GM10266 (cell line): ENCODE data around the gene C10orf105.
A peak's percentile ranks its signal among the peaks of the same experiment; 100 is the strongest.

Experiments used
- DNase-seq: peaks from one replicate; pipeline ENCODE4 v3.0.0; 2012; ENCODE audit errors: extremely low spot score
- CTCF ChIP-seq: IDR thresholded peaks from 2 replicates; pipeline ENCODE4 v1.5.1; 2012; ENCODE audit warnings: mild to moderate bottlenecking, low read depth; ENCODE audit not compliant: control insufficient read depth, insufficient read depth; ENCODE audit errors: missing control alignments

Gene C10orf105

GRCh38 chr10:71690094-71690720 is 29.4 kb downstream of the C10orf105 start:
- no peak for DNase-seq
- no peak for TF ChIP-seq CTCF

DNA sequence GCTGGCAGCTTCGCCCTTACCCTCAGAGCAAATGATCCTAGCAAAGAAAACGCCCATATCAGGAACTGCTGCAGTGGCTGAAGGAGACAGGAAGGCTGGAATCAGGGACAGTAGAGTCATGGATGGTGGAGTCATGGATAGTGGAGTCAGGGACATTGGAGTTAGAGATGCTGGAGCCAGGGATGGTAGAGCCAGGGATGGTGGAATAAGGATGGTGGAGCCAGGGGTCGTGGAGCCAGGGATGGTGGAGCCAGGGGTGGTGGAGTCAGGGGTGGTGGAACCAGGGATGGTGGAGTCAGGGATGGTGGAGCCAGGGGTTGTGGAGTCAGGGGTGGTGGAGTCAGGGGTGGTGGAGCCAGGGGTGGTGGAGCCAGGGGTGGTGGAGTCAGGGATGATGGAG is 31.3 kb downstream of the C10orf105 start:
- TF ChIP-seq CTCF: no peak
- DNase-seq: no peak

DNA sequence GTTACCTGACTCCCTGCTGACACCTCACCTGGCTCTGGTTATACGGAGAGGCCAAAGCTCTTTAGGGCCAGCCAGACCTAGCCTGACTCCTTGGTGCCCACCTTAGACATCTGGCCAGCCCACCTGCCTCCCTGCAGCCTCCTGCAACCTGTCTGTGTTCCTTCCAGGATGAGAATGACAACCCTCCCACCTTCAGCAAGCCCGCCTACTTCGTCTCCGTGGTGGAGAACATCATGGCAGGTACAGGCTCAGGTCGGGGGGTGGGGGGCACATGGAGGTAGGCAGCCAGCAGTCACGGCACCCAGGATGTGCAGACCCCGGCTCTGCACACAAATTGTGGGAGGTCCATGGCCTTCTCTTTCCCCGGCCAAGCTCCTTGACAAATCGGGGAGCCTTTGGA is 32.1 kb downstream of the C10orf105 start:
- no peak for DNase-seq
- TF ChIP-seq CTCF: no peak

DNA sequence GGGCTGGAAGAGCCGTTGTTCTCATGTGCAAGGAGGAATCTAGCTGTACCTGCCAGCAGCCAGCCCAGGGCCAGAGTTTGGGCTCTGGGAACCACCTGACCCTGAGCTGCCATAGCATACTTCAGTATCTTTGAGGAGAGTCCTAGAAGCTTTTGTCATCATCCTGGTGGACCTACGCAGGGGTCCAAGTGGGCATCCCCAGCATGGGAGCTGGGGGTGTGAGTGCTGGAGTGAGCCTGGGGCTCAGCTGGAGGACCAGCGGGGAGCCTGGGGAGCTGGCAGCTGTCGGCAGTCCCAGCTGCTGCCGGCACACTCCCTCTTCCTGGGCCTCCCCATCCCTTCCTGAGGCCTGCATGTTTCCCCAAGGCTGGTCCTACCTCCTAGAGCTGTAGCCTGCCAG is 32.5 kb downstream of the C10orf105 start:
- no peak for TF ChIP-seq CTCF
- no peak for DNase-seq

GRCh38 chr10:71685554-71686232 is 33.9 kb downstream of the C10orf105 start:
- TF ChIP-seq CTCF: no peak
- DNase-seq: no peak

GRCh38 chr10:71684356-71685173 is 35.0 kb downstream of the C10orf105 start:
- TF ChIP-seq CTCF: peak; percentile 7
- no peak for DNase-seq

- no peak for TF ChIP-seq CTCF
- no peak for DNase-seq
Observed at GRCh38 chr10:71683301-71683700, 36.3 kb downstream of the C10orf105 start.
